ENCODE measurements around the gene DUSP18. TPM values are rescaled to one million over a fixed set of nuclear protein-coding genes. Genes with fewer than 3 reads are reported as not detected.

DUSP18 gene
- total and polyA plus RNA-seq, 2 experiments from 2014 or later = 6.8 to 11.0 TPM

DNA sequence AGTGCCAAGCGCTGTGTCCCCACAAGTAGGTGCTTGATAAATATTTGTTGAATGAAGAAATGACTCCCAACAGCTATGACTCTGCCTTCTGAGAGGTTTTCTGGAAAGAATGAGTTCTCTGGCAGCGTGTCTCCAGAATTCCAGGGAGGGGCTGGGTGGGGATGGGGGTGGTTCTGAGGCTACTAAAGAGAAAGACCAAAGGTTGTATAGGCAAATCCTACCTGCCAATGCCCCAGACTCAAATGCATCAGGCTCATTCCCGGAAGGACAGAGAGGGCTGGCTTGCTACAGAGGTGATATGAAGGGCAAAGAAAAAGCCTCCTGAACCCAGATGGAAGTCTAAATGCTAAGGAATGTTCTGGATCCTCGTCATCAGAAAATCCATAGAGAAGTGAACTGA lies 1.9 kb downstream of the DUSP18 start:
- Histone ChIP-seq H3K27ac (no peak overlapping the region), H3K4me1 (ENCODE audit: low read depth) (peaks cover 6% of the 10 kb centered on the region), H3K9me3 (ENCODE audit: low read depth) (no peaks in the 10 kb centered on the region), H3K36me3 (no peaks in the 10 kb centered on the region), H3K4me3 (no peak overlapping the region), H3K27me3 (peaks cover 12% of the 10 kb centered on the region)
- TF ChIP-seq, protein P1, sequence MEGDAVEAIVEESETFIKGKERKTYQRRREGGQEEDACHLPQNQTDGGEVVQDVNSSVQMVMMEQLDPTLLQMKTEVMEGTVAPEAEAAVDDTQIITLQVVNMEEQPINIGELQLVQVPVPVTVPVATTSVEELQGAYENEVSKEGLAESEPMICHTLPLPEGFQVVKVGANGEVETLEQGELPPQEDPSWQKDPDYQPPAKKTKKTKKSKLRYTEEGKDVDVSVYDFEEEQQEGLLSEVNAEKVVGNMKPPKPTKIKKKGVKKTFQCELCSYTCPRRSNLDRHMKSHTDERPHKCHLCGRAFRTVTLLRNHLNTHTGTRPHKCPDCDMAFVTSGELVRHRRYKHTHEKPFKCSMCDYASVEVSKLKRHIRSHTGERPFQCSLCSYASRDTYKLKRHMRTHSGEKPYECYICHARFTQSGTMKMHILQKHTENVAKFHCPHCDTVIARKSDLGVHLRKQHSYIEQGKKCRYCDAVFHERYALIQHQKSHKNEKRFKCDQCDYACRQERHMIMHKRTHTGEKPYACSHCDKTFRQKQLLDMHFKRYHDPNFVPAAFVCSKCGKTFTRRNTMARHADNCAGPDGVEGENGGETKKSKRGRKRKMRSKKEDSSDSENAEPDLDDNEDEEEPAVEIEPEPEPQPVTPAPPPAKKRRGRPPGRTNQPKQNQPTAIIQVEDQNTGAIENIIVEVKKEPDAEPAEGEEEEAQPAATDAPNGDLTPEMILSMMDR (IDR thresholded peaks at IDR 0.05; ENCODE audit: low read depth, low read length) = no peak
- DNase-seq (ENCODE audit: low read depth in 1 of 2, low spot score in 1 of 2) = no peak

DNA sequence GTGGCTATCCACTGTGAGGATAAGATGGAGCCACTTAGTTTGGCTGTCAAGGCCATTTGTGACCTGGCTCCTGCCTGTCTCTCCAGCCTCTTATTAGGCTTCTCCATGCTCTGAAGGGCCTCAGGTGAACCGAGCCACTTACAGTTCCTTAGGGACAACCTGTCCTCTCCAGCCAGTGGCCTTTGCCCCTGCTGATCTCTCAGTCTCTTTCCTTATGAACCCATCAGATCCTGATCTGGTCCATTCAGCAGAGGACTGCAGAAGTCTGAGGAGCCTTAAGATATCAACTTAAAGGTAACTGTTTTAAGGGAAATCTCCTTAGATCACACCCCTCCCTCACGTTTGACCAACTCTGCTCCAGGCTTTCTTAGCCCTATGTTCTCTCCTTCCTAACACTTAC lies 2.4 kb downstream of the DUSP18 start:
- Histone ChIP-seq H3K9me3 (ENCODE audit: low read depth) (no peaks in the 10 kb centered on the region), H3K4me1 (ENCODE audit: low read depth) (peaks cover 6% of the 10 kb centered on the region), H3K27ac (no peak overlapping the region), H3K4me3 (no peak overlapping the region), H3K27me3 (peaks cover 12% of the 10 kb centered on the region), H3K36me3 (no peaks in the 10 kb centered on the region)
- DNase-seq (ENCODE audit: low read depth in 1 of 2, low spot score in 1 of 2) = no peak
- TF ChIP-seq, protein P1 (IDR thresholded peaks at IDR 0.05; ENCODE audit: low read depth, low read length) = no peak

DNA sequence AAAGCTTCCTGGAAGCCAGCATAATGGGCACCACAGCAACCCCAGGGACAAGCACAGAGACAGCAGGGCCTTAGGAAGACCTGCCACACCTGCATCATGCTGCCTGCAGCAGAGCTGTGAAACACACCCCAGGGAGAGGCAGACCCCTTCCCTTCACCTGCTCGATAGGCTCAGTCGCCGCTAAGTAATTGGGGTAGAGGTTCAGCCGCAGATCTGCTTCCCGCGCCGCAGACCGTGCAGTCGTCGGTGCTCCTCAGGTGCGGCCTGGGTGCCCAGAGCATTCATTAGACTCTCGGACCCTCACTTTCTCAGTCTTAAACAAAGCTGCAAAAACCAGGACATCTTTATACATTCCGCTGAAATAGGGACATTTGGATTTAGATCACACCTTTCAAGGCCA lies 2.9 kb downstream of the DUSP18 start:
- no peak overlapping the region for H3K4me3 ChIP-seq
- no peaks in the 10 kb centered on the region for H3K36me3 ChIP-seq
- H3K4me1 ChIP-seq (ENCODE audit: low read depth) = peaks cover 6% of the 10 kb centered on the region
- H3K27ac ChIP-seq = no peak overlapping the region
- no peaks in the 10 kb centered on the region for H3K9me3 ChIP-seq (ENCODE audit: low read depth)
- H3K27me3 ChIP-seq = peaks cover 12% of the 10 kb centered on the region
- TF ChIP-seq, protein P1 (IDR thresholded peaks at IDR 0.05; ENCODE audit: low read depth, low read length) = no peak
- DNase-seq (ENCODE audit: low read depth in 1 of 2, low spot score in 1 of 2) = no peak

GRCh38 chr22:30662040-30662439 lies 5.6 kb downstream of the DUSP18 start:
- Histone ChIP-seq H3K4me3 (no peak overlapping the region), H3K9me3 (ENCODE audit: low read depth) (no peaks in the 10 kb centered on the region), H3K27ac (no peak overlapping the region), H3K4me1 (ENCODE audit: low read depth) (peaks cover 5% of the 10 kb centered on the region), H3K27me3 (no peaks in the 10 kb centered on the region), H3K36me3 (no peaks in the 10 kb centered on the region)
- no peak for DNase-seq (ENCODE audit: low read depth in 1 of 2, low spot score in 1 of 2)
- TF ChIP-seq, protein P1 (IDR thresholded peaks at IDR 0.05; ENCODE audit: low read depth, low read length) = no peak

GRCh38 chr22:30655532-30655931 lies 12.1 kb downstream of the DUSP18 start:
- Histone ChIP-seq H3K4me1 (ENCODE audit: low read depth) (no peaks in the 10 kb centered on the region), H3K27me3 (no peaks in the 10 kb centered on the region), H3K9me3 (ENCODE audit: low read depth) (no peaks in the 10 kb centered on the region), H3K36me3 (no peaks in the 10 kb centered on the region), H3K4me3 (no peak overlapping the region), H3K27ac (no peak overlapping the region)
- TF ChIP-seq, protein P1 (IDR thresholded peaks at IDR 0.05; ENCODE audit: low read depth, low read length) = no peak
- DNase-seq (ENCODE audit: low read depth in 1 of 2, low spot score in 1 of 2) = no peak

- Histone ChIP-seq H3K4me3 (no peak overlapping the region), H3K27me3 (no peaks in the 10 kb centered on the region), H3K4me1 (ENCODE audit: low read depth) (no peaks in the 10 kb centered on the region), H3K27ac (no peak overlapping the region), H3K9me3 (ENCODE audit: low read depth) (no peaks in the 10 kb centered on the region), H3K36me3 (no peaks in the 10 kb centered on the region)
- no peak for DNase-seq (ENCODE audit: low read depth in 1 of 2, low spot score in 1 of 2)
- TF ChIP-seq, protein P1 (IDR thresholded peaks at IDR 0.05; ENCODE audit: low read depth, low read length) = no peak
Measured at GRCh38 chr22:30654361-30654760, 13.3 kb downstream of the DUSP18 start.

Measured in cardiac muscle cell (in vitro differentiated cells and primary cell).